NCI-H69 (cell line): Measurements from ENCODE around the gene CFAP61.
"Not testable (repeated sequence)": the region's sequence is repeated elsewhere in the genome, so short reads cannot be mapped to it uniquely, and the experiment has no call there.

Experiments used
- DNase-seq: peaks from one replicate; lab custom pipeline; 2025; lab: John Stamatoyannopoulos, UW

CFAP61 gene

GRCh38 chr20:20209684-20210083, 157.4 kb downstream of the CFAP61 start:
- no peak for DNase-seq

DNA sequence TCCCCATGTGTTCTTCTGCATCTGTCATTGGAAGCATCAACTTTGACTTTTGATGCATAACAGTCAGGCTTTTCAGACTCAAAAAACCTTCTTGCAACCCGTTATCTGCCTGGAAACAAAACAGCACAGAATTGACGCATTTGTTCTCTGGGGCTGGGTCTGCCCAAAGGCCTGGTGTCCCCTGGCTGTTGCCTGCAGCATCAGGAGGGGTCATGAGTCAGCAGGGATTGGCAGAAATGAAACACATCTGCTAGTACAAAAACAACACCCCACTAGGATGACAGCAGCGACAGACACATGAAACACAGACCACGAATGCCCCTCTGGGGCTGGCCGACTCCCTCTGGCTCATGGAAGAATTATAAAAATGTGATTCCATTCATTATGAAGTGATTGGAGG, 158.0 kb downstream of the CFAP61 start:
- DNase-seq: peak; percentile 47

DNA sequence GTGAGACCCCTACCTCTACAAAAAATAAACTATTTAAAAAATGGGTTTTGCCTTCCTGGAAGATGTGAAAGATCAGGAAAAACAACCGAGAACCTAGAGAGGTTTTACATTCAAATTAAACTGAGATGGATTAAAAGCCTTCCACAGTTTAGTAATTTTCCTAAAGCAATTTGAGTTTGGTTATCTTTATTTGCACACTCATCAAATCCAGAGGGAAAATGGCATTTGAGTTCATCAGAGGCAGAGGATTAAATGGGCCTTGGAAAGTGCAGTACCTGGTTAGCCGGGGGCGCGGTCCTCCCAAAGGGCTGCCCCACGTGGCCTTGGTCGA, 158.6 kb downstream of the CFAP61 start:
- DNase-seq: no peak

GRCh38 chr20:20211274-20211987, 159.1 kb downstream of the CFAP61 start:
- peak; percentile 99 for DNase-seq

- peak; percentile 93 for DNase-seq
Observed at GRCh38 chr20:20211988-20212518, 159.7 kb downstream of the CFAP61 start.

DNA sequence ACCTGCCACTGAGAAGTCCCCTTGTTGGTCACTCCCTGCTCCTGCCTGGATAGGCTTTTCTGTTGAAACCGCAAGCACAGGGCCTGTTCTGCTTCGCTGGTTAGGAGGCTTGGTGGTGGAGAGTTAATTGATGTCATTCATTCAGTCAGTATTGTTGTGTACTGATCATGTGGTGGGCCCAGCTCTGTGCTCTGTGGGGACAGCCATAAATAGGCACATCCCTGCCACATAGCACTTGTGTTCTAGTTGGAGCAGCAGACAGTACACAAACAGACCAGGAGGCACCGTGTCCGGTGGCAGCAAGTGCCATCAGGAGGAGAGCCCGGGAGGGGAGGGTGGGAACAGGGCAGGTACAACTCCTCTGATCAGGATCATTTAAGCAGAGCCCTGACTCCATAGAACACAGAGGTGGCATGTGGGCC, 160.4 kb downstream of the CFAP61 start:
- DNase-seq: peak; percentile 96

- peak; percentile 89 for DNase-seq
Observed at GRCh38 chr20:20213526-20214121, 161.3 kb downstream of the CFAP61 start.

DNA sequence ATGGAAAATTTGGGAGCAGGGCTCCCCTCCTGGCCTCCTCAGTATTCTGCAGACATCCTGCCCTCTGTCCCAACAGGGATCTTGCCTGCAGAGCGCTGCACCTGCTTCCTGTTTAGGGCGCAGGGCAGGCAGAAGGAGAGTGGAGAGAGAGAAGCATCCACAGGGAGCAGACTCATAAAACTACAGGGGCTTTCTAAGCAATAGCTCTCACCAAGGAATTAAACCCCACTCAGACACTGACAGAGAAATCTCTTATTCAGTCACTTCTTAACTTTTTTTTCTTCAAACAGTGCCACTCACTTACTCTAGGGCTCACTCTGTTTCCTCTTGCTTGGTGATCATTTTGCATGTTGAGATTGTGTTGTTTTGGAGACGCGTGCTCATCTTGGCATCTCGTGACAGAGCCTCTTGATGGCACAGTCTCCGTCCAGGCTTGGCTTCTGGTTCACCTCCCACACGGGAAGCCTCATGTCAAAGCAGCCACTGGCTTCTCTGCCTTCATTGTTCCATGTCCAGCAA, 162.5 kb downstream of the CFAP61 start:
- DNase-seq: peak; percentile 94

DNA sequence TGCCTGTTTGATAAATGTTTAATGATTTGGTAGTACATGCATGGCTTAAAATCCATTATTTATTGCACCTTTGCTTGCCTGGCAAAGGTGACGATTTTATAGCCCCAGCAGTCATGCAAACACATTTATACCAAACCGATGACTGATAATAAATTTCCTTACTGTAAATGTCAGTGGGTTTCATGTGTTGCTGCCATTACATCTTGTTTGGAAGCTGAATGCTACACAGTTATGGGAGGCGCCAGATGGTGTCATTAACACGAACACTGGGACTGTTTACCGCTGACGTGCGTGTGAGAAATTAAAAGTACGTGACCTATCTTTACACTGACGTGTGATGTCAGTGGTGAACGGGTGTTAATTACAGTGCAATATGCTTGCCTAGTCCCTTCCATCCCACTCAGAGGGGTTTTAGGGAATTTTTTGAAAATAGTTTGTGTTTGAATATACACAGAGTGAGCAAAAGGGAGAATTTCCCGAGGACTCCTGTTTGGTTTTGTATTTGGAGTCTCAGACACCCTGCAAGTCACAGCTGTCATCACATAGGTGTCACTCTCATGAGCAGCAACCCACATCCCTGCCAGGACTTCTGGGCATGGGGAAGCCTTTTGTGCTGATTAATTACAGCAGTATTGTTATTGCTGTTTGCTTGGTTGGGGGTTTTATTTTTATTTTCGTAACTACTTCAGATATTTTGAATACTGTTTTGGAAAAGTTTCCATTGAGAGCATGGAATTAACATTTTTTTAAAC, 163.8 kb downstream of the CFAP61 start:
- DNase-seq: peak; percentile 99

DNA sequence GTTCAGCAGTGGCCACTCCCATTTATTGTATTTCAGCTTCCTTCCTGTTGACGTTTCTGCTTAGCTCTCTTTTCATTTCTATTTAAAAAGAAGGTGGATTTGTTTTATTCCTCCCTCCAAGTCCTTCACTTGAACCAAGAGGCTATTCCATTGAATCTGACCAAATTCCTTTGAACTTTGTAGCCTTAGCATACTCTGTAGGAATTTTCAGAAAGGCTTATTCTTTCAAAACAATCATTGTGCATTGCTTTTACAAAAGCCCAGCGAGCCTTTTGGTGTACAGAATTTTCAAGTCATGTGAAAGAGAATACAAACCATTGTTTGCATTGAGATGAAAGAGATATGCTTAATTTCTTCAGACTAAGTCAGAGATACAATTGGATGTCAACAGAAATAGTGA, 164.6 kb downstream of the CFAP61 start:
- peak; percentile 70 for DNase-seq

DNA sequence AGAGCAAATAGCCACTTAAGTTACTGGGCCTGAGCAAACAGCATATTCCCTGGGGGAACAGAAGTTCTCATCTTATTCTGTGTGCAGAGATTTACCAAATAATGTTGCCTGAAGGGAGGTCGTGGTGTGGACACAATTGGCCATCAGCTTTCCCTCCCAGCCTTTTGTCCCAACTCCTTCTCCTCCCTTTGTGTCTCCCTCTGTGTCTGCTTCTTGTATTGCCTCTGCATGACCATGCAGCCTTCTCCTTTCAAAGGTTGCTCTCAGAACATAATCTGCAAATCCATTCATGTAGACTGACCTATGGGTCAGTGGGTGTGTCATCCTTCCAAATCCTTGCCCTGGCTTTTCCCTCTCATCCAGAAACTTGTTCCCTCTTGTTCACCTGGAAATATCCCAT, 165.3 kb downstream of the CFAP61 start:
- DNase-seq: peak; percentile 96

DNA sequence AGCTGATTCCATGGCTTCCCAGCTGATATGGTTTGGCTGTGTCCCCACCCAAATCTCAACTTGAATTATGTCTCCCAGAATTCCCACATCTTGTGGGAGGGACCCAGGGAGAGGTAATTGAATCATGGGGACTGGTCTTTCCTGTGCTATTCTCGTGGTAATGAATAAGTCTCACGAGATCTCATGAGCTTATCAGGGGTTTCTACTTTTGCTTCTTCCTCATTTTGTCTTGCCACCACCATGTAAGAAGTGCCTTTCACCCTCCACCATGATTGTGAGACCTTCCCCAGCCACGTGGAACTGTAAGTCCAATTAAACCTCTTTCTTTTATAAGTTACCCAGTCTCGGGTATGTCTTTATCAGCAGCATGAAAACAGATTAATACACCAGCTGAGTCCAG, 165.8 kb downstream of the CFAP61 start:
- DNase-seq: not testable (repeated sequence)

GRCh38 chr20:20219016-20219415, 166.7 kb downstream of the CFAP61 start:
- DNase-seq: no peak

DNA sequence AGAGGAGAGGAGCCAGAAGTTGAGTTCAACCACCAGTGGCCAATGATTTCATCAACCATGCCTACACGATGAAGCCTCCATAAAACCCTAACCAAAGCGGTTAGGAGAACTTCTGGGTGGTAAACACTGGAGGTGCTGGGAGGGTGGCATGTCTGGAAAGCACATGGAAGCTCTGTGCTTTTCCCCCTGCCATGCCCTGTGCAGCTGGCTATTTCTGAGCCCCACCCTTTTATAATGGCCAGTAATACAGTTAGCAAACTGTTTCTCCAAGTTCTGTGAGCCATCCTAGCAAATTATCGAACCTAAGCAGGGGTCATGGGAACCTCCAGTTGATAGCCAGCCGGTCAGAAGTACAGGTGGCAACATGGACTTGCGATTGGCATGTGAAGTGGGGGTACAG, 167.8 kb downstream of the CFAP61 start:
- no peak for DNase-seq

DNA sequence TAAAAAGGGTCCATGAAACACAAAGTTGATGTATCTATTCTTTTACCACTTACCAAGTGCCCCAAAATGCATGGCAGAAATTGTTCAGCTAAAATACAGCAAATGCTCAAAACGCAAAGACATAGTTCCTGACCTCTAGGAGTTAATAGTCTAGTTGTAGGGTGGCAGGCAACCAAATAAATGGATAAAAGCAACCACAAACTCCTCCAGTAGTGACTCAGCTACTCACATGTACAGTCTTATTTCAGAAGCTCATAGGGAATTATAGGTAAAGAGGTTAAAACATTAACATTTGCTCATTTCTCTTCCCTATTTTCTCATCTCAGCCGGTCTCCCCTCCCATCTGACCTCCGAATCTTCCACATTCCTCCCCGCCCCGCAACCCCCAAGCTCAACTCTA, 171.6 kb downstream of the CFAP61 start:
- DNase-seq: no peak

DNA sequence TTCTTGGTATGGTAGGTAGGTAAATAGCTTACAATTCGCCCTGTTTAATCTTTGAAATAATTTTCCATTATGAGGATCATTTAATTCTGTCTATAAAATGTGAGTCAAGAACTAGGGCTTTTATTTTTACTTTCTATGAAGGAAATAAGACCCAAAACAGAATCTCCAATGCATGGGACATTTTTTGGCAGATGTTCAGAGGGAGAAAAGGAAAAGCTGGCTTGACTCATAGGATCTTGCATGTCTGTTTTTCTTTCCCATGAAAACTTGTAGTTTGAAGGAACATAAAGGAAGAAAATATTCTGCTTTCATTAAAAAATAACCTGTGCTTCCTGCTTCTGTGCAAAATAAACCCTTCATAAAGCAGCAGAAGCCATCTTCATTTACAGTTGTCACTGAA, 172.5 kb downstream of the CFAP61 start:
- DNase-seq: peak; percentile 74

DNA sequence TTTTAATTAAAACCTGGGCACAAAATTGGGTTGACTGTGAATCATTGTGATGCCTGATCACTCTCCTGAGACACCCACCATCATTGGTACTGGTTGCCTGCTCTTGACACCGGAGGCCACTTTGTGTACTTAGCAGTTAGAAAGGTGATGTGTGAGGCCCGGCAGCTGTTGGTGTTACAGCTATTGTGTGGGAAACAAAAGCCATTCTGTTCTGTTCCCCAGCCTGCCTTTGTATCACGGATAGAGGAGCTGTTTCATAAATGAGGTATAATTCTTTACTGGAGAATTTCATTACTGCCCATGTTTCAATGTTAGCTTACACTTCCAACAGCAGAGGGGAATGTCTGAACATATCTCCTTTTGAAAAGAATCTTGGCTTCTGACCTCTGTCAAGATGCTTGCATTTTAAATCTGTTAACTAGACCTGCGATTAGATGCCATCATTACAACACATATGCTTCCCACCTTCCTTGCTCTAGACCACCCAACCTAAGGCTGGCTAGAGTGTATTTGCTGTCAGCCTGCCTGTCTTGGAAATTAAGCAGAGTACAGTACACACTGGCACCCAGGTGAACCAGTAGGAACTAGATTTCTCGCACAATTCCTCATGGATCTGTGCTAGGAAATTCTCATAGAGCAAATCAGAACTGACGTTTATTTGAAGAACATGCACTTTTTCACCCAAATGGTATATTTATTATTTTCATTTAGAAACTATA, 173.2 kb downstream of the CFAP61 start:
- peak; percentile 99 for DNase-seq

GRCh38 chr20:20226554-20226953, 174.2 kb downstream of the CFAP61 start:
- DNase-seq: no peak

DNA sequence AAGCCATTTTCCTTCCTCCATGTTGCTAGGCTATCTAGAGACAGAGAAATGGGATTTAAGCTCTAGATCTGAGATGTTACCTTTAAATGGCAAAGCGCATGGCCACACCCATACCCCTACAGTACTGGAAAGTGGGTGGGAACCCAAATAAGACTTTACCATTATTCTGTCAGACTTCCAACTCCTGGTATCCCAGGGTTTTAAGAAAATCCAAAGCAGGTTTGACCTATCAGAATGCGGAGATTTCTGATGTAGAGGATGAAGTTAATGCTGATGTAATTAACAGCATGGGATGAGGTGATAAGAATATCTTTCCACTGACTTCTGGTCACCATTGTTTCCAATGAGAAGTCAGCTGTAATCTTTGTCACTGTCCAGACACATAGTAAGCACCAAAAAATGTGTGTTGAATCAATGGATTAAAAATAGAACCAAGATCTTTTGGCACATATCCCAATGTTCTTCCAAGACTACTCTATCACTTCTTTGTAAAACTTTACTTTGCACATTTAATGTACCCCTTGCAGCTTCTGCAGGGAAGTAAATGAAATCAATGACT, 174.8 kb downstream of the CFAP61 start:
- DNase-seq: no peak

DNA sequence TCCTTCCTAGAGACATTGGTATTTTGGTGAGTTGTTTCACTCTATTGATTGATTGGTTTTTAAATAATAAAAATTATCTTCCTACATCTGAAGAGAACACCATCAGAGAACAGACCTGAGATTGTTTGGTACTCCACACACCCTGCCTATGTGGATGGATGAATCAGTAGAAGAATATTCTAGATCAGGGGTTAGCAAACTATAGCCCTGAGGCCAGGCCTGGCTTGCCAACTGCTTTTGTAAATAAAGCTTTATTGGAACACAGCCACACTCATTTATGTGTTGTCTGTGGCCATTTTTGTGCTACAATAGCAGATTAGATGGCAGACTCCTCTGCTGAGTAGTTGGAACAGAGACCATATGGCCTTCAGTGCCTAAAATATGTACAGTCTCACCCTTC, 176.0 kb downstream of the CFAP61 start:
- no peak for DNase-seq

DNA sequence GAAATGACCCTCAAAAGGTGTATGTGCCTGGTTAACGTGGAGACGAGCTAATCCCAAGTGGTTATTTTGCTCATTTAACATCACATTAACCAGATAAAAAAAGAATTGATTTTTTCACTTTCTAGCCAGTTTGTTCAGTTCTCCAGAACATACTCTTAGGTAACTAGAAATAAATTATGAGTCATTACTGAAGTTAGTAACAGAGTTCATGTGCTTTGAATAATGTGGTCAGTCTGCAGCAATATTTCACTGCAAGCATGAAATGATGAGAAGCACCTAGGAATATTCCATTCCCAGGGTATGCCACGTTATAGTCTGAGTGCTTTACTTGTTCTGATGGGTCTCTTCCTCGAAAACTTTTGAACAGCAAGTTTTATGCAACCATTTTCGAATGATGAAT, 177.3 kb downstream of the CFAP61 start:
- DNase-seq: no peak

- no peak for DNase-seq
Observed at GRCh38 chr20:20230741-20231140, 178.4 kb downstream of the CFAP61 start.
